C4-2B (cell line): Measurements from ENCODE around the gene AKAP7.

Experiments
- CTCF ChIP-seq: fragments of 450-650 bp; conservative IDR thresholded peaks from 2 replicates; pipeline ENCODE4 v1.5.1; 2017; ENCODE audit warnings: mild to moderate bottlenecking
- ZFX ChIP-seq: fragments of 450-650 bp; IDR thresholded peaks from 2 replicates; pipeline ENCODE4 v1.6.1; 2017

- TF ChIP-seq CTCF, result no peak
- TF ChIP-seq ZFX, result no peak
These were observed 91.9 kb downstream of the AKAP7 start for GRCh38 chr6:131227158-131227543.
